Activated naive CD4-positive, alpha-beta T cell treated with anti-CD3 and anti-CD28 coated beads for 36 hours (primary cell): ENCODE data around the gene KCNJ10. TPM values are rescaled to one million over a fixed set of nuclear protein-coding genes. Genes with fewer than 3 reads are reported as not detected.
A peak's percentile ranks its signal among the peaks of the same experiment; 100 is the strongest.

Experiments
- CTCF ChIA-PET: fragments of 350-600 bp; sonication (Branson Sonifier 250); formaldehyde crosslinking; loops from one replicate; lab custom pipeline; 2021; ENCODE audit warnings: antibody characterized with exemption; lab: Charles Lee
- DNase-seq: peaks from one replicate; pipeline ENCODE4 v3.0.0-alpha.2; 2020
- H3K27ac Mint-ChIP-seq: one replicate; pipeline ENCODE4 v1.8.0; 2021; ENCODE audit warnings: mild to moderate bottlenecking, mixed read lengths
- H3K27me3 Mint-ChIP-seq: one replicate; pipeline ENCODE4 v1.8.0; 2021; ENCODE audit warnings: low read depth, mixed read lengths
- H3K36me3 Mint-ChIP-seq: one replicate; pipeline ENCODE4 v1.8.0; 2021; ENCODE audit warnings: low read depth, mixed read lengths
- H3K4me1 Mint-ChIP-seq: one replicate; pipeline ENCODE4 v1.8.0; 2021; ENCODE audit warnings: low read depth, mixed read lengths
- H3K4me3 Mint-ChIP-seq: one replicate; pipeline ENCODE4 v1.8.0; 2021; ENCODE audit warnings: mild to moderate bottlenecking, moderate library complexity, mixed read lengths
- H3K9me3 Mint-ChIP-seq: one replicate; pipeline ENCODE4 v1.8.0; 2021; ENCODE audit warnings: mixed read lengths
- intact Hi-C: fragments of 100-400 bp; cut with micrococcal nuclease; formaldehyde crosslinking; loops from one replicate; pipeline ENCODE4 v1.15.1; 2023
- total RNA-seq, 2 experiments: library from RNA; stranded (reverse); gene quantifications; one replicate each; pipeline ENCODE4 v1.2.3, GENCODE V29; 2021

Gene KCNJ10
- total RNA-seq, 2 experiments from 2014 or later, result not detected

- Mint-ChIP-seq H3K9me3 (no peaks in the 10 kb centered on the region), H3K36me3 (no peaks in the 10 kb centered on the region), H3K27me3 (no peaks in the 10 kb centered on the region), H3K4me1 (peaks cover 6% of the 10 kb centered on the region), H3K4me3 (no peak overlapping the region), H3K27ac (peak overlapping the region; percentile 32)
- CTCF ChIA-PET, result interaction anchor here (0.7 to 2.6 kb wide), 12 partner anchors 8 to 267 kb away, joined by 3 to 11 read pairs (median 3); partner anchors contain the start of gene IGSF8
- peak; percentile 63 for DNase-seq
- intact Hi-C loops, result no loop called here
These were observed 39.1 kb upstream of the KCNJ10 start for GRCh38 chr1:160108888-160109662.

- no peak for DNase-seq
- Mint-ChIP-seq H3K27ac (no peak overlapping the region), H3K27me3 (no peaks in the 10 kb centered on the region), H3K36me3 (no peaks in the 10 kb centered on the region), H3K9me3 (no peaks in the 10 kb centered on the region), H3K4me1 (peaks cover 6% of the 10 kb centered on the region), H3K4me3 (no peak overlapping the region)
- CTCF ChIA-PET, result interaction anchor here (0.6 to 2.6 kb wide), 5 partner anchors 9 to 269 kb away, joined by 3 to 11 read pairs (median 4); partner anchors contain the start of gene IGSF8
- intact Hi-C loops, result no loop called here
These were observed 37.6 kb upstream of the KCNJ10 start for GRCh38 chr1:160107512-160107911.

DNA sequence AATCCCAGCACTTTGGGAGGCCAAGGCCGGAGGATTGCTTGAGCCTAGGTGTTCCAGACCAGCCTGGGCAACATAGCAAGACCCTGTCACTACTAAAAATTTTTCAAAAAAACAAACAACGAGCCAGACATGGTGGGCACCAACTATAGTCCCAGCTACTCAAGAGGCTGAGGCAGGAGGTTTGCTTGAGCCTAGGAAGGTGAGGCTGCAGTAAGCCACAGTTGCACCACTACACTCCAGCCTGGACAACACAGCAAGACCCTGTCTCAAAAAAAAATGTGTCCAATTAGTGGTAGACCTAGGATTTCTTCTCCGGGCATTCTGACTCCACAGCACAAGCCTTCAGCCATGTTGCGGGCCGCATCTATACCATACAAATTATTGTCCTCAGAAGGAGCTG, 35.2 kb upstream of the KCNJ10 start:
- Mint-ChIP-seq H3K4me3 (no peak overlapping the region), H3K27ac (no peak overlapping the region), H3K36me3 (no peaks in the 10 kb centered on the region), H3K27me3 (no peaks in the 10 kb centered on the region), H3K9me3 (no peaks in the 10 kb centered on the region), H3K4me1 (peaks cover 23% of the 10 kb centered on the region)
- no peak for DNase-seq
- CTCF ChIA-PET, result interaction anchor here (0.8 to 7.1 kb wide), 10 partner anchors 9 to 272 kb away, joined by 3 to 87 read pairs (median 6); no protein-coding TSS in a partner anchor
- intact Hi-C loops, result no loop called here

- Mint-ChIP-seq H3K4me1 (peaks cover 28% of the 10 kb centered on the region), H3K9me3 (no peaks in the 10 kb centered on the region), H3K27me3 (no peaks in the 10 kb centered on the region), H3K4me3 (no peak overlapping the region), H3K36me3 (no peaks in the 10 kb centered on the region), H3K27ac (no peak overlapping the region)
- CTCF ChIA-PET, result interaction anchor here (1.1 to 7.1 kb wide), 9 partner anchors 8 to 272 kb away, joined by 3 to 87 read pairs (median 5); no protein-coding TSS in a partner anchor
- no peak for DNase-seq
- intact Hi-C loops, result no loop called here
These were observed 34.5 kb upstream of the KCNJ10 start for GRCh38 chr1:160104486-160104885.

DNA sequence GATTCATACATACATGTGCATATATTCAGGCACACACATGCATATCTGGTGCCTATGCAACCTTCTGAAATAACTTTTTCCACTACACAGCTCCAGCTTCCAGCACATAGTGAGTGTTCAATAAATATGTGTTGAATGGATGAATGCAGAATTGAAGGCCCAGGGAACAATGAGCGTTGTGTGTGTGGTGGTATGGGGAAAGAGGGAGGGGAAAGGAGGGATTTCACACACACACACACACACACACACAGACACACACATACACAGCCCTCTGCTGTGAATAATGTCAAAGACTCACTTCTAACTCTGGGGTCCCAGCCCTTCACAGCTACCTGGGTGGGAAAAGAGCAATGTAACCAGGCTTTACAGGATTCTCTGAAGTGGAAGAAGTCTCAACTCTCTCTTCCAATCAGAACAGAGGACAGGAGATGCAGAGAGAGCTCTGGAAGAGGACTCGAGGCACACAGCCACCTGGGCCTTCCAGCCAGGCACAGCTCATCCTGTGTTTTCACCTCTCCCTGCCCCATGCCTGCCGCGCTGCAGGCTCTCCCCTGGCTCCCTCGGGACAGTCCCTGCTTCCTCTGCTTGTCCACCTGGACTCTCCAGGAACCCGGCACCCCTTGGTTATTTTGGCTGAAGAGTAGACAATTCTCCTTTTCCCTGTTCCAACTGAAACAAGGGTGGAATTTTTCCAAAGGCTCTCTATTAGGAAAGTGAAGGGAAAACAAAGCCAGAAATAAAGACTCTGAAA, 33.9 kb upstream of the KCNJ10 start:
- H3K27me3 Mint-ChIP-seq, result no peaks in the 10 kb centered on the region
- H3K4me3 Mint-ChIP-seq, result no peak overlapping the region
- CTCF ChIA-PET, result interaction anchor here (1.1 to 7.1 kb wide), 9 partner anchors 8 to 273 kb away, joined by 3 to 87 read pairs (median 5); no protein-coding TSS in a partner anchor
- no peaks in the 10 kb centered on the region for H3K36me3 Mint-ChIP-seq
- intact Hi-C loops, result no loop called here
- H3K27ac Mint-ChIP-seq, result no peak overlapping the region
- no peaks in the 10 kb centered on the region for H3K9me3 Mint-ChIP-seq
- no peak for DNase-seq
- peaks cover 28% of the 10 kb centered on the region for H3K4me1 Mint-ChIP-seq

DNA sequence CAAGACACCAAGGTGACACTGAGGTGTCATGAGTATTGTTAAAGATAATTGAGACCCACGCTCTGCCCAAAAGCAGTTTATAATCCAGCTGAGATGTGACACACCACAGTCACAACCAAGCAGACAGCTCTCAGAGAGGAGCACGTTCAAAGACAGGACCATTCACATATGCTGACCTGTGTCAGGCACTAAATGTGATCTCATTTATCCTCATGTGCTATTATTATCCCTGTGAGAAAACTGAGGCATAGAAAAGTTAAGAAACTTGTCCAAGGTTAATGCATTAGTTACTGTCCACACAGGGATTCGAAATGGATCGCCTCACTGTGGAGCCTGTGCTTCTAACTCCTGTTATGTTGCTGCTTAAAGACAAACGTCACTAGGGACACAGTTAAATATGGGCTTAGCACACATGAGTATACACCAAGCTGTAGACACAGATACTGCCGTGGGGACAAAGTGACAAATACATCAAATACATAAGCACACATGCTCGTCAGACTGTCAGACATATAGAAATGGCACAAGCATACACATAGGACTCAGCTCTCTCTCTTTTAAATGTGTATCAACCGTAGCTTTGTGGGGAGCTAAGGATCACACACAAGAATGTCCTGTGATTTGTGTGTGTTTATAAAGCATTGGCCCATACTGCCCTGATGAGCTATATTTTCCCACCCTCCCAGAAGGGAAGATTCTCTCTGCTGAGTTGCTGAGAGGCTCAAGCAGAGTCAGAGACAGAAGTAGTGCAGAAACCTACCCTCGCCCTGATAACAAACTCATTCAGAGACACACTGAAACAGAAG, 32.0 kb upstream of the KCNJ10 start:
- intact Hi-C loops, result loop anchor here (1.0 to 2.0 kb wide), 8 partner anchors 67 to 505 kb away; no protein-coding TSS in a partner anchor
- Mint-ChIP-seq H3K4me3 (no peak overlapping the region), H3K27ac (peak overlapping the region; percentile 69), H3K4me1 (peaks cover 35% of the 10 kb centered on the region), H3K9me3 (no peaks in the 10 kb centered on the region), H3K27me3 (no peaks in the 10 kb centered on the region), H3K36me3 (no peaks in the 10 kb centered on the region)
- CTCF ChIA-PET, result interaction anchor here (0.6 to 7.1 kb wide), 26 partner anchors 7 to 275 kb away, joined by 3 to 87 read pairs (median 4); partner anchors contain the start of gene KCNJ9
- no peak for DNase-seq

GRCh38 chr1:160101037-160101716, 31.2 kb upstream of the KCNJ10 start:
- Mint-ChIP-seq H3K9me3 (no peaks in the 10 kb centered on the region), H3K4me3 (peak overlapping the region; percentile 19), H3K4me1 (peaks cover 41% of the 10 kb centered on the region), H3K27me3 (no peaks in the 10 kb centered on the region), H3K27ac (peak overlapping the region; percentile 69), H3K36me3 (no peaks in the 10 kb centered on the region)
- intact Hi-C loops, result loop anchor here (1.0 to 2.0 kb wide), 8 partner anchors 68 to 506 kb away; no protein-coding TSS in a partner anchor
- CTCF ChIA-PET, result interaction anchor here (0.6 to 7.1 kb wide), 31 partner anchors 8 to 276 kb away, joined by 3 to 87 read pairs (median 4); partner anchors contain the start of gene KCNJ9
- peak; percentile 81 for DNase-seq

DNA sequence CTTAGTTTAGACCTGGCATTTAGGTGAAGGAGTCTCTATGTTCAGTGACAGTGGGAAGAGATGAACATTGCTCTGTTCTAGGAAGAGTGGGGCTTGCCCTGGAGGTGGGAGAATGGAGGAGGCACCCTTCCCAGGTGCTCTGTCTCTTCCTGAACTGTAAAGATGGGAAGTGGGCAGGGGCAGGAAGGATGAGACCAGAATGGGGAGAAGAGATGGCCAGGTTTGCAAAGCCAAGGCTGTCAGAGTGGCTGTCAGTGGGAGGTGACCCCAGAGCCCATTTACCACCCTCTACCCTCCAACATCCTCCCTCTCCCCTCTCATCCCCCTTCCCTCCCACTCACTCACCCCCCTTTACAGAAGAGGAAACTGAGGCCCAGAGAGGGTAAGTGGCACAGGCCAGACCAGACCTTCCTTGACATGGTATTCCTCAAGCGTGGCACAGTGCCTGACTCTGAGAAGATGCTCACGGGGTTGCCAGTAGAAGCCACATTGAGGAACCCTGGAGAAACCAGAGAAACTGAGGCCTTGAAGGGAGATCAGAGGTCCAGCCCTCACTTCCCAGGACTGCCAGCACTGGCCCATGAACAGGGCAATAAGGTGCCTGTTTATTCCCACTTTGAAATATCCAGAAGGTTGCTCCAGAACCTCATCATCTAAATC, 29.9 kb upstream of the KCNJ10 start:
- DNase-seq, result no peak
- Mint-ChIP-seq H3K4me3 (no peak overlapping the region), H3K27me3 (no peaks in the 10 kb centered on the region), H3K36me3 (no peaks in the 10 kb centered on the region), H3K9me3 (no peaks in the 10 kb centered on the region), H3K27ac (peak overlapping the region; percentile 81), H3K4me1 (peaks cover 47% of the 10 kb centered on the region)
- intact Hi-C loops, result loop anchor here (2.0 to 5.0 kb wide), 2 partner anchors 507 to 1088 kb away; no protein-coding TSS in a partner anchor
- CTCF ChIA-PET, result interaction anchor here (0.9 to 7.1 kb wide), 7 partner anchors 14 to 277 kb away, joined by 5 to 87 read pairs (median 17); no protein-coding TSS in a partner anchor

- DNase-seq, result peak; percentile 99
- CTCF ChIA-PET, result interaction anchor here (1.2 to 4.5 kb wide), 5 partner anchors 9 to 317 kb away, joined by 3 to 88 read pairs (median 3); no protein-coding TSS in a partner anchor
- intact Hi-C loops, result loop anchor here (1.0 to 5.0 kb wide), 7 partner anchors 14 to 1087 kb away; partner anchors contain the start of genes COPA, NCSTN, PEX19 and PIGM
- no peaks in the 10 kb centered on the region for H3K9me3 Mint-ChIP-seq
- no peaks in the 10 kb centered on the region for H3K36me3 Mint-ChIP-seq
- peak overlapping the region; percentile 81 for H3K27ac Mint-ChIP-seq
- peak overlapping the region; percentile 75 for H3K4me3 Mint-ChIP-seq
- H3K4me1 Mint-ChIP-seq, result peaks cover 50% of the 10 kb centered on the region
- no peaks in the 10 kb centered on the region for H3K27me3 Mint-ChIP-seq
These were observed 29.0 kb upstream of the KCNJ10 start for GRCh38 chr1:160098852-160099561.
